Activated gamma-delta T cell (primary cell): Measurements from ENCODE around the gene NOL12.
"Not testable (repeated sequence)": the region's sequence is repeated elsewhere in the genome, so short reads cannot be mapped to it uniquely, and the experiment has no call there.

Experiments used
- DNase-seq: peaks from one replicate; lab custom pipeline; 2025; lab: John Stamatoyannopoulos, UW

NOL12 gene

DNA sequence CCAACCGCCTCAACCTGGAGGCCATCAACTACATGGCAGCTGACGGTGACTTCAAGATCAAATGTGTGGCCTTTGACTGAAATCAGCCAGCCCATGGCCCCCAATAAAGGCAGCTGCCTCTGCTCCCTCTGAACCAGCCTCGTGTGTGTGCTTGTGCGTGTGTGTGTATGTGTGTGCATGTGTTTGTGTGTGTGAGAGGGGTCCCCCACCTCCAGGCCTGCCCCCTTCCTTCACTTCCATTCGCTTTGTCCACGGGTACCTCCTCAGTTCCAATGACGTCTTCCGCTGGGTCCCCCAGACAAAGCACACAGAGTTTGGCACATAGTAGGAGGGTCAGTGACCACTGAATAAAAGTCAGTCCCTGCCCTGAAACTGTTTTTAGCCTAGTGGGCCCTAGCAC lies 6.5 kb upstream of the NOL12 start:
- DNase-seq: no peak

- no peak for DNase-seq
Measured at GRCh38 chr22:37680191-37680851, 5.8 kb upstream of the NOL12 start.

- DNase-seq: no peak
Measured at GRCh38 chr22:37681001-37681424, 5.1 kb upstream of the NOL12 start.

DNA sequence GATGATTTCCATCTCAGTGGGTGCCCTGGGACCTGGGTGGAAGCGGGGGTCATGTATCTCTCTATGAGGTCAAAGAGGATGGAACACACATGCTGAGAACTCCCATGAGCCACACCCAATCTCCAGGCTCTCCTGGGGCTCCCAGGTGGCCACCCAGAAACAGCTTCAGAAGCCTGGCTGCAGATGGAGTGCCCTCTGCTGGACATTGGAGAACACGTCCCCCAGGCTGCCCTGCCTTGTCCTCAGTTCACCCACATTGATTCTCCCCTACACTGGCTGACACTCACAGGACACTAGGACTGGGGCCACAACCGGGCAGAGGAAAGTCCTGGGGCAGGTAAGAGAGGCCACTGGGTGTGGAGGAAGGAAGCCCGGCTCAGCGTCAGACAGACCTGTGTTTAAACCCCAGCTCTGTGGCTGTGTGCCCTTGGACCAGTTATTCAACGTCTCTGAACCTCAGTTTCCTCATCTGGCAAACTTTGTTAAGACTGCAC lies 4.5 kb upstream of the NOL12 start:
- no peak for DNase-seq

DNA sequence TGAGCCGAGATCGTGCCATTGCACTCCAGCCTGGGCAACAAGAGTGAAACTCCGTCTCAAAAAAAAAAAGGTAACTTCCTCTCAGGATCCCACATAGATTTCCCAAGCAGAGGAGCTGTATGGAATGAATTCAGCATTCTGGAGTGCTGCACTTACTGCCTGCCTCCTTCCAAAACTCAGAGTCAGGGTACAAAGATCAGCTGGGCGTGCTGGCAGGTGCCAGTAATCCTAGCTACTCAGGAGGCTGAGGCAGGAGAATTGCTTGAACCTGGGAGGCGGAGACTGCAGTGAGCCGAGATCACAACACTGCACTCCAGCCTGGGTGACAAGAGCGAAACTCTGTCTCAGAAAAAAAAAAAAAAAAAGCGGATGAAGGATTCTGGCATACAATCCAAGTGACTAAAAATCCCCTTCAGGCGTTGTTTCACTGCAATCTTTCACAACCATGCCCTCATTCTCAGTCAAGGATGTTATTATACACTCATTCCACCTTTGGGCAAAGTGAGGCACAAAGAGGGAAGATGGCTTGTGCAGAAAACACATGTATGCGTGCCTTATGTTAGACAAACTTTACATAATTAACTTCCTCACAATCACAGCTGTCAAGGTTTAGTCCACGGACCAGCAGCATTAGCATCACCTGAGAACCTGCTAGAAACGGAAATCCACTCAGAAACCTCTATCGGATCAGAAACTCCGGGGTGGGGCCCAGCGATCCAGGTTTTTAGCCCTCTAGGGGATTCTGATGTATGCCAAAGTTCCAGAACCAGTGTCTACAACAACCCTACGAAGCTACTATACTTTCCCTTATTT lies 1.1 kb upstream of the NOL12 start:
- no peak for DNase-seq

DNA sequence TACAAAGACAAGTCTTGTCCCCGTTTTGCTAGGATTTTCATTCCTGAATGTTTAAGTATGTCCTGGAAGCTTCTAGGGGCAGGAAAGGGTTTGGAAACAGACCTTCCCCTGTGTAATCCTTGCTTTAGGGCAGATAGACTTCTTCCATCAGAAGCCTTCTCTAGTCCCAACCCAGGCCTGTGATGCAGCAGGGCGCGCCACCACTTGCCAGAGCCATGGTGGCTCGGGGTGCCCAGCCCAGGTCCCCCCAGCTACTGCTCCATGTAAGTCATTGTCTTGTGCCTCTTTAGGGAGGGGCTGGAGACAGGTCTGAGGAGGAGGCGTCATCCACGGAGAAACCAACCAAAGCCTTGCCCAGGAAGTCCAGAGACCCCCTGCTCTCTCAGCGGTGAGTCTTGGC lies 4.3 kb downstream of the NOL12 start:
- no peak for DNase-seq

DNA sequence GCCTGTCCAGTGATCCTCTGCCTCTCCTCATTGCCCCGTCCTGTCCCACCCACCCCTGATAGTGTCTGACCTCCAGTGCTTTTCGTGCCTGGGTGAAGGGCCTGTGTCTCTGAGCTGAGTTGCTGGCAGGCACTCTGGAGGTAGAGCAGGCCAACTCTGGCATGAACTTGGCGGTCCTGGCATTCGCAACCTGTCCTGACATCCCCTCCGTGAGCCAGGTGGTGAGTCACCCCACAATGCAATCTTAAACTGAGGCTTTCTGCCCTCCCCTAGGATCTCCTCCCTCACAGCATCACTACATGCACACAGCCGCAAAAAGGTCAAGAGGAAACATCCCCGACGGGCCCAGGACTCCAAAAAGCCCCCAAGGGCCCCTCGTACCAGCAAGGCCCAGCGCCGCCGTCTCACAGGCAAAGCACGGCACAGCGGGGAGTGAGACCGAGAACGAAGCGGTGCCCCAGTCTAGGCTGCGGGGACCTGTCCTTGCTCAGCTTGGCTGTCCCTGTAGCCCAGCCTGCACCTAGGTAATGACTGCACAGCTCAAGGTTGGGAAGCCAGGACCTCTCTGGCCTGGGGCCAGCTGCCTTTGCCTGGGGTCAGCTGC lies 4.9 kb downstream of the NOL12 start:
- no peak for DNase-seq

DNA sequence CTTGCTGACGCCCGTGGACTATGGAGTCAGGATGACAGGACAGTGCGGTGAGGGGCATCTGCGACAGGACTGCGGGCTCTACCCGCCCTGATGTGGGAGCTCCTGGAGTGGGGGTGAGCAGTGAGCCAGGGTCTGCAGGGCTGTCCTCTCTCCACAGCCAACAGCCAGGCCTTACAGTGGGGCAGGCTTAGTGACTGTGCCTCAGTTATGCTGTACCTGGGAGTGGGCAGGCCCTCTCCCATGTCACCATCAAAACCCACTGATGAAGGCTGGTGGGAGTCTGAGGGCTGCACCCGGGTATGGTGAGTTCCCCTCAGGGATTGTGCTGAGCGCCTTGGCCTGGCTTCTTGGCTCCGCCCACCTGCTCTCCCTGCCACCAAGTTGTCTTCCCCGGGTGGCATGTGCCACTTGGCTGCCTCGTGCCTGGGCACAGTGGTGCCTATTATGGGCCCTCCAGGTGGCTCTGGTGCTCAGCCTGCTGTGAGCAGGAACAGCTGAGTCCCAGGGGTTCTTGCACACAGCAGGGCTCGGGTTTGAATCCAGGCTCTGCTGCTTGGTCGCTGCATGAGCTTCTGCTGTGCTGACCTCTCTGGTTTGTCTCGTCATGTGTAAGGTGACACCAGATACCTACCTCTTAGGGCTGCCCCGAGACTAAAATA lies 6.6 kb downstream of the NOL12 start:
- DNase-seq: no peak

GRCh38 chr22:37694131-37694530 lies 8.0 kb downstream of the NOL12 start:
- not testable (repeated sequence) for DNase-seq

- not testable (repeated sequence) for DNase-seq
Measured at GRCh38 chr22:37696260-37696656, 10.1 kb downstream of the NOL12 start.

- peak; percentile 62 for DNase-seq
Measured at GRCh38 chr22:37696657-37697537, 10.8 kb downstream of the NOL12 start, which contains the start of gene TRIOBP. Gene TRIOBP (plus strand): TSS chr22:37697048. CDS start chr22:37701366, 4,318 bp downstream.

- no peak for DNase-seq
Measured at GRCh38 chr22:37697538-37697835, 11.3 kb downstream of the NOL12 start.

- DNase-seq: no peak
Measured at GRCh38 chr22:37701141-37701786, 15.1 kb downstream of the NOL12 start.

- no peak for DNase-seq
Measured at GRCh38 chr22:37703906-37704305, 17.8 kb downstream of the NOL12 start.

GRCh38 chr22:37704645-37705044 lies 18.5 kb downstream of the NOL12 start:
- DNase-seq: no peak

DNA sequence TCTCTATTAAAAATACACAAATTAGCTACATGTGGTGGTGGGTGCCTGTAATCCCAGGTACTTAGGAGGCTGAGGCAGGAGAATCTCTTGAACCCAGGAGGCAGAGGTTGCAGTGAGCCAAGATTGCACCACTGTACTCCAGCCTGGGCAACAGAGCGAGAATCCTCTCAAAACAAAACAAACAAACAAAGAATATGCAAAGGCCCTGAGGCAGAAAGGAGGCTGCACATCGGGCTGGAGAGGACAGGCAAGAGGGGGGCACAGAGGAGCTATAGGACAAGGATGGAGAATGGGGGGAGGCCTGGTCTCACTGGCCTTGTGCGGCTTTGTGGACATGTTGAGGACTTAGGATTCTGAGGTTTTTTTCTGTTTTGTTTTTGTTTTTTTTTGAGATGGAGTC lies 19.1 kb downstream of the NOL12 start:
- DNase-seq: no peak

- no peak for DNase-seq
Measured at GRCh38 chr22:37708580-37709444, 22.7 kb downstream of the NOL12 start.

GRCh38 chr22:37709445-37709765 lies 23.3 kb downstream of the NOL12 start:
- DNase-seq: no peak

GRCh38 chr22:37710675-37711074 lies 24.5 kb downstream of the NOL12 start:
- DNase-seq: no peak

DNA sequence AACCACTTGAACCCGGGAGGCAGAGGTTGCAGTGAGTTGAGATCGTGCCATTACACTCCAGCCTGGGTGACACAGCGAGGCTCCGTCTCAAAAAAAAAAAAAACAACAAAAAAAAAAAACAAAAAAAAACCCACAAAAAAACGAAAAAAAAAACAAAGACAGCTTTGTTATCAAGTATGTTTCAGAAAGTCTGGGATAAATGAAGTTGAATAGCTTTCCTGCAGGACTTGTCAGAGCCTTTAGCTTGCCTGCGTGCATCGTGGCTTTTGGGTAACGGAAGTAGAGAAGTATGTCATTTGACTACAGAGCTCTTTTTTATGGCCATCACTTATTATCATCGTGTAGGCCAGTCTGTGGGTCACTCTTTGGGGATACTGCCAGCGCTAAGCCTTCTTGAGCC lies 25.3 kb downstream of the NOL12 start:
- DNase-seq: no peak
